HG03108 (cell line): ENCODE results near the gene LIPM.
A peak's percentile ranks its signal among the peaks of the same experiment; 100 is the strongest.

ENCODE experiments used
- ATAC-seq: cut with Tn5 transposase; IDR thresholded peaks from one replicate; pipeline ENCODE4 v1.9.1; 2021; ENCODE audit warnings: moderate library complexity; ENCODE audit not compliant: unreplicated experiment

LIPM gene

DNA sequence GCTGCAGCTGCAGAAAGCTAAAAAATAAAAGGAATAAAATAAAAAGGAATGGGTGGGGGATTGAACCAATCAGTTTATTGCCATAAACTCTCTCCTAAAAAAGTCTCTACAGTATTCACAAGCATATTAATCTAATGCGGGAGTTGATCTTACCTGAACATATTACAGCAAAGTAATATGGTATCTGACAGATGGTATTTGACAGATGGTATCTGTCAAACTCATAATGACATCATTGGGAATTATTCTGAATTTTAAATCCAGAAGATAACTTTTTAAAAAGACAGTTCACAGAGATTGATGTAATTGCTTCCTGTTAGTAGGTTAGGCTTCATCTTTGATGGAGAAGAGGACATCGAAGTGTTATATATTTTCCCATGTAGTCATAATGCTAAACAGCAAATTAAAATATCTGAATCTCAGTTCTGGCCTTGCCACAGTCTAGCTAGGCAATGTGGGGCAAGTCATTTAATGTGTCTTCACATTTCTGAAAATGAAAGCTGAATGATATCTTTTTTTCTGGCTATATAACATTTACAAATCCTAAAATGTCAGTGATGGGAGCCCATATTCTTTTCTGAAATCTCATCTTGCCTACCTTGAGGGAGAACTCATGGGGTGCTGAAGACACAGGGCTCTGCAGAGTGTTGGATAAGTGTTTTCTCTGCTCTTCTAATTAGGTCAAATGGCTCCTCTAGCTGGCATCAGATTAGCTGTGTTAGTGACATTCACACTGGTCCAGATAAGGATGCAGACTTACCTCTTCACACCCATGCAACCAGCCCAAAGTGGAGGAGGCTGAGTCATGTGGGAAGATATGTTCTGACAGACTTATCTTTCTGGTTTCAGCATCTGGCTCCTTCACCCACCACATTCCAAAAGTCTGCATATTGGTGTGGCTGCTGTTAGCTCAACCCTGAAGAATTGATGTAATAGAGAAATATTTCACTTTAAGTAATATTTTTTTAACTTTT is 2.1 kb upstream of the LIPM start:
- ATAC-seq: no peak

DNA sequence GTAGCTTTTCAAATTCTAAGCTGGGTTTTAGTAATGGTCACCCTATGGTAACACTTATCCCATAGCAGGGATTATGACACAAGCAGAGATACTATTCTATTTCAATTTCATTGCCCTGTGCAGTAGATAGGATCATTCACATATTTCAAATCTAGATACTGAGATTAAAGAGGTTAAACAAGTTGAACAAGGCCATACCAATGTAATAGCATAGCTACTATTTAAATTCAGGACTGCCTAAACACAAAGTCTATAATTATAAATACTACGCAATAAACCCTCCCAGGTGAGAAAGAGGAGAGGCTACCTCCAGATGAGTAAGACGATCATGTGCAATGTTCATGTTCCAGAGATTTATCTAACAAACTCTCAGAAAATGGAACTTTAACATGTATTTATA is 1.1 kb downstream of the LIPM start:
- no peak for ATAC-seq

DNA sequence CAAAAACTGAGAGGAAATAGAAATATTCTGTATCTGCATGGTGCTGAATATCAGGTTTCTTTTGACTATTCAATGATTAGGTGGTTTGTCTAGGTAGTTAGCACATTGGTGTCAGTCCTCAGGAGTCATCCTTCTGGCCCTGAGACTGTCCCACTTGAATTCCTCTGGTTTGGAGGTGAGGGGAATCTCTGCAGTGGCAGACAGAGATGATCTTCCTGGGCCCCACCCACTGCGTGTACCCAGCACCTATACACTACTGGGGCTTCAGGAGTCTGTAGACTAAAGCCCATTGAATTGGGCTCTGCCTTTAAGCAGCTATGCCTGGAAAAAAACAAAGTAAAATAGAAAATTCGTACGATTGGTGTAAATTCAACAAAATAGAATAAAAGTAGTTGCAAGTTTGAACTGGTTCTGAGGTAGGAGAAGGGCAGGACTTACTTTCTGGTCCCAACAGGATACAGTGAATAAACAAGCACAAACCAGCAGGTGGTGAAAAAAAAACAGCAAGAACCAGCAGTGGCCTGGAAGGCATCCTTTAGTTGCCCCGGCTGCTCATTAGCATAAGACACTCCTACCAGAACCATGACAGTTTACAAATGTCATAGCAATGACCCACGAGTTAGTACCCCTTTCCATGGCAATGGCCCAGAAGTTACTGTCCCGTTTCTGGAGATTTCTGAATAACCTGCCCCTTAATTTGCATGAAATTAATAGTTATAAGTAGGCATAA is 1.7 kb downstream of the LIPM start:
- no peak for ATAC-seq

DNA sequence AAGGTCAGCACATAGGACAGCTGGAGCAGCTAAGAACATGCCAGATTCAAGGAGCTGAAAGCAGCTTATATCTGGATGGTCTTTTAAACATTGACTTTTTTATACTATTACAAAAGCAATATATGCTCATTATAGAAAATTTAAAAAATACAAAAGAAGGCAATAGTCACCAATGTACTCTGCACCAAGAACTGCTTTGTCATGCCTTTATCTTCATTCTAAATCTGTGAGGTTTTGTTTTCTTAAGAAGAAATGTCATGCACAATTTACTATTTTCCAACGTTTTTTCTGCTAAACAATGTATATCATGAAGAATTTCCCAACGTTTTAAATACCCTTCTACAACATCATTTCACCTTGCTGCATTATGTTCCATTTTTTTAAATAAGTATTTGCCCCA is 2.8 kb downstream of the LIPM start:
- ATAC-seq: no peak

DNA sequence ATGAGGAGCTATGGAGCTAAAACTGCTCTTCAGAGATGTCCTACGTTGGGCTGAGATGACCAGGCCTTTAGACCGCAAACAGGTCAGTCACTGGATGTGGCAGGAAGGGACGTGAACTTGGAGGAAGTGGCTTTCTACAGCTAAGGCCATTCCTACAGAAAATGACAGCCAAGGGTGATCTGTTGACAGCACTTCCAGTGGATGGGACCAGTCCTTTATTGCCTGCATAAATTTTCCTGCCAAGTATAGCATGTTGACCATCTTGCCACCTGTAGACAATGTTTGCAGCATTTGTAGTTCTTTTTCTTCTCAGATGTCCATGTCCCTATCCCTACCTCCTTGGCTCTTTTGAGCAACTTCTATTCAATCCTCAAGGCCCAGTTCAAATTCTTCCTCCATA is 3.4 kb downstream of the LIPM start:
- no peak for ATAC-seq

DNA sequence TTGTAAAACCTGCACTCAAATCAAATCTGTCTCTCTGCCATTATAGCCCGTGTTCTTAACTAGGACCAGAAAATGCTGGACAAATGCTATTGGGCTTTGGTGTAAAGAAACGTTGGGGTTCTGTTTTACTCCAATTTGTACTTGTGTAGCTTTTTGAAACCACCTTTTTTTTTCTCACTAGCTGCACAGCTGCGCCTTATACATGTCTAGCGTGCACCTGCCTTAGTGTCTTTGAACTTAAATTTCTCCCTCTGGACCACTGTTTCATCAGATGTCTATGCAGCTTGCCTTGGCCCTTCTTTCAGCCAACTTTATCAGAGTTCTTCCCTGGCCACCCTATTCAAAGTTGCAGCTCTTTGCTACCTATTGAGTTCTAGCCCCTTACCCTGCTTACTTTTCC is 7.1 kb downstream of the LIPM start:
- ATAC-seq: no peak

DNA sequence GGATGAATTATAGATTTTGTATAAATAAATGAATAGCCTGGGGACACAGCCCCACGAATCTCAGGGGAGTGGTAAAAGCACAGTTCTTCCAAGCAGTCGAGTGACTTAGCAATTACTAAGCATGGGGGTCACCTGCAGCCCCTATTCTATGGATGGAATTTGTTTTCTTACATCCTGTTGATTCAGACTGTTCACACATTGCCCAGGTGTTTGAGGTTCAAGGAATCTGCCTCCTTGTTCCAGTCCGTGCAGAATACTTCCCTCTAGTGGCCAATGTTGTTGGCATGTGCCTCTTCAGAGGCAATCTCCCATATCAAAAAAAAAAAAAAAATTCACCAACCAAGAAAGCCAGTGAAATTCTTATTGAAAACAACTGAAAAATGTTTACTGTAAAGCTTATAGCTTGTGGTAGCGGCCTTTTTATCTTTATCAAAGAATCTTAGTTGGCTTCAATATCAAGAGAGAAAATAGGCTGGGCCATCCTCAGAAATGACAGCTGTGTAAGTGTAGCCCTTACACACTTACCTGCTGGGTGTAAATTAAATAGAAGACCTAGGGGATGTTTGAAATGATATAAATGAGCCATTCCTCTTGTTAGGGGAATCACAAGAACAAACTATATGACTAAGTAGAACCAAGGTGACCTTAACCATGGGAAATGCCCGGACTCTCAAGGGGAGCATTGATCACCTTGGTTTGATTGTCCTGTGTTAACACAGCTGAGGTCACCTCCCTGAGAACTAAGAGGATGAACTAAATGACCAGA is 7.8 kb downstream of the LIPM start:
- peak; percentile 72 for ATAC-seq

DNA sequence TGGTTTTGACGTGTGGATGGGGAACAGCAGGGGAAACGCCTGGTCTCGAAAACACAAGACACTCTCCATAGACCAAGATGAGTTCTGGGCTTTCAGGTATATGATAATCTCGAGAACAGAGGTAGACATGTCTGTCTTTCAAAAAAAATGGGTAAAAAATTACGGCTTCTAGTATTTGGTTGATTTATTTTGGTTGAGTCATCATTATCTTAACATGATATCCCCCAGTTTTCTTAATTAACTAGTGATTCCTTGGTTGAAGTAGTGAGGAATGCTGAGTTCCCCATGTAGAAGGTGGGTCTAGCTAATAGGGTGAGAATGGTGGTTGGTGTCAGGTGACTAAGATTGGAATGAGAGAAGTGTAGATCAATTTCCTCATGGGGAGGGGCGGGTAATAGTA is 10.7 kb downstream of the LIPM start:
- ATAC-seq: no peak

DNA sequence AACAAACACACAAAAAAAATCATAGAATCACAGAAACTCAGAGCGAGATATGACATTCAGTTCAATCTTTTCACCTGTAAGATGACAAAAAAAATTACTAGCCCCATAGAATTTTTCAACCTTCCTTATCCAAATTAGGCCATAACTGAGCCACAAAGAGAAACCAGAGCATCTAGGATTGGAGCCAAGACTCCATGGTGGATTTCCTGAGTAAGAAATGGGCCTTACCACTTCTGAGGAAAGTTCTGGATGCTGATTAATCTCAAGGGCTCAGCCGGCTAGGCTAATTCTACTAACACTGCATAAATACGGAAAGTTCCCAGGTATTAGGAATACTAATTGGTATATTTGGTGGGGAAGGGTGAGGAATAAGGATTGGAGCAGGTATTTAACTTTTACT is 16.8 kb downstream of the LIPM start:
- no peak for ATAC-seq

DNA sequence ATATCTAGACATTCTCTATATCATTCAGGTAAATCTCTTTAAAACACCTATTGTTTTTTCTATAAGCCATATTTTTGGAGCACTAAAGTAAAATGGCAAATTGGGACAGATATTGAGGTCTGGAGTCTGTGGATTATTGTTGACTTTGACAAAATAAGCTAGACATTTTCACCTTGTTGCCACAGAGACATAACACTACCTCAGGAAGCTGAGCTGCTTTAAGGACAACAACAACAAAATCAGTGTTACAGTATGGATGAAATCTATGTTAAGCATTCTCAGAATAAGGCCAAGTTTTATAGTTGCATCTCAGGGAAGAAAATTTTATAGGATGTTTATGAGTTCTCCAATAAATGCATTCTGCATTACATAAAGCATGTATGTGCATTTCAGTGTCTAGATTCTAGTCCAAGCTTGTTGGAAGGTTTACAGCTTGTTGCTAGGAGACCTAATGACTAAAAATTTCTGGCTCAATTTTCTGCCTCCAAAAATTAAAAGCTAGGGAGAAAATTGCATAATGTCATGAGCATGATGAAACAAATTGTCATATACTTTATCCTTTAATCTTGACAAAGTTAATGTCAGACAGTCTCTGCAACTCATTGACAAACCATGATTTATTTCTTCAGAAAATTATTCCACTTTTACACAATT is 18.3 kb downstream of the LIPM start:
- no peak for ATAC-seq

DNA sequence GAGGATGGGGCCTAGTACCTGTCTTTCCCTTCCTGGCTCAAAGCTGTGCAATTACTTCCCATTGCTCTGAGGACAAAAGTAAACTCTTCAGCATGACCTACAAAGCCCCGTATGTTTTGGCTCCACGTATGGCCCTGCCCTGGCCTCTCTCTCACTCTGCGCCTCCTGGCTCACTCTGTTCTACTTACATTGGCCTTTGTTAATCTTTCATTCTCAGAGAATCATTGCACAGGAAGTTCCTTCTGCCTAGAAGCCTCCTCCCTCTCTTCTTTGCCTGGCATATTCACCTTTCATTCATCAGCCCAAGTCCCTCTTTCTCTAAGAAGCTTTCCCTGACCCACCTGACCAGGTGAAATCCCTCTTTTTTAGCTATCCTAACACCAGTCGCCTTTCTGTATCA is 23.9 kb downstream of the LIPM start:
- no peak for ATAC-seq

DNA sequence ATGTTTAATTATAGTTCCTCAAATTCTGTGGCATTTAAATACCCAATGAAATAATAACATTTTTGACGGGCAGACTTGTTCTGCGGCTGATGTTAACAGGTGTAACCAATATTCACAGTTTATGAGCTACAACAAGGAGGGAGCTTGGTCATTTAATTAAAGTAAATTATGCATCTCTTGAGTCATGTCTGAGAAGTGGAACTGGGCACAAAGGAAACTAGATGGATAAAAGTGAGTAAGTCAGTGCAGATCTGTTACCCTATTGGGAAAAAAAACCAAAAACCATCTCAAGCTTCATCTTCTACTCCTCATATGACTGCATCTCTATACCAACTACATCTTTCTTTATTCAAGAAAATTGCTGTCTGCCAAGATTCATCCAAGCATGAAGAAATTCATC is 25.1 kb downstream of the LIPM start:
- no peak for ATAC-seq

DNA sequence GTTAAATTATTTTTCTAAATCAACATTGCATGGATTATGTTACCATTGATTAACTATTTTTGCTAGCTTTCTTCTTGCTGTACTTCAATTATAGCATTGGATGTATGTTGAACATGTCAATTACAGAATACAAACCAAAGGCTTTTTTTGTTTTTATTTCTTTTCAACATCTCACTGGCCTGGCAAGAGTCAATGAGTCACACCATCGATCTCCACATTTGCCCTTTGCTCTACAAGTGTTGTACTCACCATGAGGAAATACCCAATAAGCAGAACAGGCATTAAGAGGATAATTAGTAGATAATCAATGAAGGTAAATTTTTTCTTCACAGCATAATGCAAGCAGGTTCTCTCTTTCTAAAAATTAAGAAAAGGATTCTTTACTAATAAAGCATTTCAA is 25.8 kb downstream of the LIPM start:
- ATAC-seq: no peak

DNA sequence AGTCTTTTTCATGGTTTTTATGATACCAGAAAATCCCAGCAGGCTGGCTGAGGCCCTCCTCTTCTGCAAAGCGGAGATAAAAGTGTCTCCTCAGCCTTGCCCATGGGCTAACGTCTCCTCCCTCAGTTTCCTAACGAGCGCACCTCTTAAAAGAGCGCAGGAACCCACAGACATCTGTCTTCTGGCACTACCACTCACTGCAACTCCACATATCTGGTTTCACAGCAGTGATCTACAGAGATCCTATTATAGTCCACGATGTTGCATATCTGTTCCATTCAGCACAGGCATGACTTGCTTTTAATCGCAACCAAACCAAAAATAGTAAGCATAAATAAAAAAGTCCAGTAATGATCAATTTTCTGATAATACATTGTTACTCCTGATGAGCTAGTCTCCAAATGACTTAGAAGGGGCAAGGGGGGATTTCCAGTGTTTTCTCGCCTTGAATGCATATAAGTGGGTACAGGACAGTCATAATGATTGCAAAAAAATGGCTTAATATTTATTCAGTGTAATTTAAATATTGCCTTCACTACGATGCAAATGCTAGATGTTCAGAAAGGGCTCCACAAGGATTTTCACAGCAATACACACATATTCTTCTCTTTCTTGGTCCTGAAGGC is 28.2 kb downstream of the LIPM start:
- ATAC-seq: no peak

DNA sequence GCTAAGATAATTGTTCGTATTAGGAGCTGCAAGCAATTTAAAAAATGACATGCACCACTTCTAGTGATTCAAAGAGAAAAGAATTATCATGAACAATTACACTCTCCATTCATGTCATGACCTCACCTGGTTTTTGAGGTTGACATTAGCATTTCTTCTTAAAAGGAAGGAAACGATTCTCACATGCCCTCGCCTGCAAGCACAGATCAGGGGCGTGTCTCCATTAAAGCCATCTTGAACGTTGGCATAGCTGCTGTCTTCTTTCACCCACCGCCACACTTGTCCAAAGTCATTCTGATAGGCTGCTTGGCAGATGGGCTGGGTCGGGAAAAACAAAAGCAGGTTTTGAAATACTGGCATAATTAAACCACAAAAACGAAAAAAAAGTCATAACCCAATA is 29.2 kb downstream of the LIPM start:
- no peak for ATAC-seq

DNA sequence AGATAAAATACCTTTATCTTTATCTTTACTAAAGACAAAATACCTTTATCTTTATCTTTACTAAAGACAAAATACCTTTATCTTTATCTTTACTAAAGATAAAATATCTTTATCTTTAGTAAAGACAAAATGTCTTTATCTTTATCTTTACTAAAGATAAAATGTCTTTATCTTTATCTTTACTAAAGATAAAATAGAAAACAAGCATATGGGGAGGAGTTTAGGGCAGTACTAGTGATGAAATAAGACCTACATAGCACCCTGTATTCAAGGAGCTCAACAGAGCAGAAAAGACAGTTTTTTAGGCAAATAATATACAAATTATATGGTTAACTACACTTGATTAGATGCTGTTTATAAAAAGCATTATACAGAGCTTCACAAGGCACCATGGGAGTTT is 29.8 kb downstream of the LIPM start:
- ATAC-seq: no peak

DNA sequence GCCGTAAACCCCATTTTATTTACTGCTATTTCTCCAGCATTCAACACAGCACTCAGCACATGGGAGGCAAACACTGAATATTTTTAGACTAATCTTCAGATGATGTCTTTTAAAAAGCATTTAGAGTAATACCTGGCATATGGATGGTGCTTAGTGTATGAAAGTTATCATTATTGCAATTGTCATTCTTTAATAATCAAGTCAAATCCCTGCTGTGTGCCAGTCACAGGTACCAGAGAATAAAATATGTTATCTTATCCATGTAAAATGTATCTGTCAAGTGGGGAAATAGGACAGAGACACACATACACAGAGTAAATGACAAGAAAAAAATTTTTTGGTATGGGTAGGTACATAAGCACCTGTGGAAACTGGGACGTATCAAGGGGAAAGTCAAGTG is 30.6 kb downstream of the LIPM start:
- ATAC-seq: no peak

DNA sequence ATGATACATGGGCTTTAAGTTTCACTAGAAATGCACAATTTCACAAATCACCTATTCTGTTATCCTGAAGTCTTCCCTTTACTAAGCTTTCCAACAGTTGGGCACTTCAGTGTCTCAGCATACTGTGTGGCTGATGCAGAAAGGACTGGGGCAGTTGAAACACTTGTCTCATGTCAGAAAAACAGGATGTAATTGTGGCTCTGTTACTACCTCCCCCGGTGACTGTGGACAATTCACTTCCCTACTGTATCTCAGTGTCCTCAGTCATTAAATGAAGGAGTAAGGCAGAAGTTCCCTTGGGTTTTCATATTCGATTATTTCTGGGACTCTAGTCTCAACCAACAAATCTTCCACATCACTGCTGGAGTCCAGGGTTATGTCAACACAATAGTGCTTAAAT is 31.2 kb downstream of the LIPM start:
- ATAC-seq: no peak

DNA sequence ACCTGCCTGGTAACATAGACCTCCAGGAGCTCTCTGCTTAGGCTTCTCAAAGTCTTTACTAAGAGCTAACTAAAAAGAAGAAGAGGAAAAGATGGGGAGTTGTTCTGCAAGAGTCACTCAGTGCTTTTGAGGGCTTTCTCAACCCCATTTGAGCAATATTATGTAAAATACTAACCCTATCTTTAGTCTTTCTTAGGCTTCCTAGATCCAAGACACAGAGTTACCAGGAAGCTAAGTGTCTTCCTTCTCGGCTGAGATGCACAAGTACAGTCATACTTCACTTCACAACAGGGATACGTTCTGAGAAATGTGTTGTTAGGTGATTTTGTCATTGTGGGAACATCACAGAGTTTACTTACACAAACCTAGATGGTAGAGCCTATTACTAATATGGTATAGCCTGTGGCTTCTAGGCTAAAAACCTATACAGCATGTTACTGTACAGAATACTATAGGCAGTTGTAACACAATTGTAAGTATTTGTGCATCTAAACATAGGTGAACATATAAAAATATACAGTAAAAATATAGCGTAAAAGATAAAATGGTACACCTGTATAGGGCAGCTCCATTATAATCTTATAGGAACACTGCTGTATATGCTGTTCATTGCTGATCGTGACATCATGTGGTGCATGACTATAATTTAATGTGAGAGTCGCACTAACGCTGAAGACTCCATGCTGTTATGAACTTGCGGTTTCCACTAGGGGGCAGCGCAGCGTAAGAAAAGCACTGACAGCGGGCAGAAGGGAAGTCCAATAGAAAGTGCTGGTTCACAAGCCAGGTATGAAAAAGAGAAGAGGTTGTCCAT is 32.8 kb downstream of the LIPM start:
- peak; percentile 65 for ATAC-seq

DNA sequence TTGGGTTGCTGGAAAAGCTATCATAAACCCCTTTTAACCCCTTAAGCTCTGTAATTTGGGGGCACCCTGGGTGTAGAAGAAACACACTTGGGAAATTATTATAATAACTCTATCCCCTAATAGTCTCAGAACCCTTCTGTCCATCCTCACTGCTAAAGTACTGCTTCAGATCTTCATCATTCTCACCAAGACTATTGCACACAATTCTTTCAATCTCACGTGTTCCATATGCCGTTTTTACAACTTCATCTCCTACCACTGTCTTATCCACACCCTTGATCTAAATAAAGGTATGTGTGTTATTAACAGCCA is 33.3 kb downstream of the LIPM start:
- no peak for ATAC-seq
